ENCODE data around the gene MAP6D1.

GRCh38 chr3:183794452-183794851 lies 30.9 kb downstream of the MAP6D1 start:
- TF ChIP-seq CTCF (conservative IDR thresholded peaks at IDR 0.05; ENCODE audit: low read depth, low read length) (no peak), EZH2phosphoT487 (IDR thresholded peaks at IDR 0.05; ENCODE audit: borderline replicate concordance, low read length) (no peak), EZH2 (IDR thresholded peaks at IDR 0.05; ENCODE audit: low read length, unreplicated experiment) (no peak)

All from PC-3 (cell line).